ENCODE results near the gene FRMD5. TPM values are rescaled to one million over a fixed set of nuclear protein-coding genes. Genes with fewer than 3 reads are reported as not detected.

Gene FRMD5
- total and polyA plus RNA-seq, 2 donors (not counting 1 experiment from before 2014, with no cell fraction given): 1.9 to 4.3 TPM

GRCh38 chr15:43859546-43859945 lies 335.5 kb downstream of the FRMD5 start:
- DNase-seq (ENCODE audit: low read depth in 2 of 2): no peak
- no peak for TF ChIP-seq EZH2 (IDR thresholded peaks at IDR 0.05; ENCODE audit: low read length, missing control alignments)
- TF ChIP-seq CTCF (conservative IDR thresholded peaks at IDR 0.05 in 1 of 2, IDR thresholded peaks at IDR 0.05 in 1 of 2; ENCODE audit: low read depth in 1 of 2, low read length in 2 of 2): no peak
- no peak overlapping the region for H3K27ac ChIP-seq (ENCODE audit: insufficient read depth, low read length)
- no peaks in the 10 kb centered on the region for H3K9me3 ChIP-seq (ENCODE audit: control insufficient read depth, insufficient read depth, low read depth, low read length)
- H3K9ac ChIP-seq (ENCODE audit: insufficient read depth, low read length): no peak overlapping the region
- no peaks in the 10 kb centered on the region for H4K20me1 ChIP-seq (ENCODE audit: control insufficient read depth, extremely low read depth, insufficient read depth, low read length)
- H3K4me1 ChIP-seq (ENCODE audit: control insufficient read depth, extremely low read depth, insufficient read depth, low read length): no peaks in the 10 kb centered on the region
- no peak overlapping the region for H3K4me2 ChIP-seq (ENCODE audit: extremely low read depth, insufficient read depth, low read length)
- H3K4me3 ChIP-seq (replicated peaks in 1 of 4; ENCODE audit: control extremely low read depth in 1 of 4, insufficient read depth in 1 of 4, low read depth in 3 of 4, low read length in 4 of 4): no peak overlapping the region
- no peaks in the 10 kb centered on the region for H3K36me3 ChIP-seq (ENCODE audit: control insufficient read depth, insufficient read depth, low read length)
- H2AFZ ChIP-seq (ENCODE audit: low read length): no peak overlapping the region
- no peaks in the 10 kb centered on the region for H3K27me3 ChIP-seq (ENCODE audit: control insufficient read depth, insufficient read depth, low read length)
- H3K79me2 ChIP-seq (ENCODE audit: control insufficient read depth, insufficient read depth, low read length): no peaks in the 10 kb centered on the region

DNA sequence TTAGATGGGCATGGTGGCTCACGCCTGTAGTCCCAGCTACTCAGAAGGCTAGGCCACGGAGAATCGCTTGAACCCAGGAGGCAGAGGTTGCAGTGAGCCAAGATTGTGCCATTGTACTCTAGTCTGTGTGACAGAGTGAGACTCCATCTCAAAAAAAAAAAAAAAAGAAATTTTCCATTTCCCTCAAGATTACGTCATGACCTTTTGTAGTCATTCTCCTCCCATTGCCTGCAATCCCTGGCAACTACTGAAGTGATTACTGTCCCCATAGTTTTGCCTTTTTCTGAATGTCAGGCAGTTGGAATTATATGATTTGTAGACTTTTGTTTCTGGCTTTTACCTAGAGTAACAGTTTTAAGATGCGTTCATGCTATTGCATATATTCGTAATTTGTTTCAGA lies 340.3 kb downstream of the FRMD5 start:
- peak in 1 of 2 donors; percentile 26 for DNase-seq (ENCODE audit: low read depth in 2 of 2)
- H3K9me3 ChIP-seq (ENCODE audit: control insufficient read depth, insufficient read depth, low read depth, low read length): no peaks in the 10 kb centered on the region
- H3K27me3 ChIP-seq (ENCODE audit: control insufficient read depth, insufficient read depth, low read length): no peaks in the 10 kb centered on the region
- no peaks in the 10 kb centered on the region for H3K36me3 ChIP-seq (ENCODE audit: control insufficient read depth, insufficient read depth, low read length)
- H2AFZ ChIP-seq (ENCODE audit: low read length): no peak overlapping the region
- no peak overlapping the region for H3K27ac ChIP-seq (ENCODE audit: insufficient read depth, low read length)
- H3K4me1 ChIP-seq (ENCODE audit: control insufficient read depth, extremely low read depth, insufficient read depth, low read length): no peaks in the 10 kb centered on the region
- no peak overlapping the region for H3K4me2 ChIP-seq (ENCODE audit: extremely low read depth, insufficient read depth, low read length)
- no peak overlapping the region for H3K9ac ChIP-seq (ENCODE audit: insufficient read depth, low read length)
- H4K20me1 ChIP-seq (ENCODE audit: control insufficient read depth, extremely low read depth, insufficient read depth, low read length): no peaks in the 10 kb centered on the region
- H3K4me3 ChIP-seq (replicated peaks in 1 of 4; ENCODE audit: control extremely low read depth in 1 of 4, insufficient read depth in 1 of 4, low read depth in 3 of 4, low read length in 4 of 4): no peak overlapping the region
- TF ChIP-seq CTCF (conservative IDR thresholded peaks at IDR 0.05 in 1 of 2, IDR thresholded peaks at IDR 0.05 in 1 of 2; ENCODE audit: low read depth in 1 of 2, low read length in 2 of 2) (no peak), EZH2 (IDR thresholded peaks at IDR 0.05; ENCODE audit: low read length, missing control alignments) (no peak)
- H3K79me2 ChIP-seq (ENCODE audit: control insufficient read depth, insufficient read depth, low read length): no peaks in the 10 kb centered on the region

DNA sequence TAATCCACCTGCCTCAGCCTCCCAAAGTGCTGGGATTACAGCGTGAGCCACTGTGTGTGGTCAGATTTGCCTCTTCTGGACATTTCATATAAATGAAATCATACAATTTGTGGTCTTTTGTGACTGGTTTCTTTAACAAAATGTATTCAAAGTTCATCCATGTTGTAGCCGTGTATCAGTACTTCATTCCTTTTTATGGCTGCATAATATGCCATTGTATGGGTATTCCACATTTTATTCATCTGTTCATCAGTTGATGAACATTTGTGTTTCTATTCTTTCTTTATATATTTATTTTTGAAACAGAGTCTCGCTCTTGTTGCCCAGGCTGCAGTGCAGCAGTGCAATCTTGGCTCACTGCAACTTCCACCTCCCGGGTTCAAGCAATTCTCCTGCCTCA lies 342.5 kb downstream of the FRMD5 start:
- Histone ChIP-seq H3K4me3 (replicated peaks in 1 of 4; ENCODE audit: control extremely low read depth in 1 of 4, insufficient read depth in 1 of 4, low read depth in 3 of 4, low read length in 4 of 4) (no peak overlapping the region), H3K4me2 (ENCODE audit: extremely low read depth, insufficient read depth, low read length) (no peak overlapping the region), H4K20me1 (ENCODE audit: control insufficient read depth, extremely low read depth, insufficient read depth, low read length) (no peaks in the 10 kb centered on the region), H3K9me3 (ENCODE audit: control insufficient read depth, insufficient read depth, low read depth, low read length) (no peaks in the 10 kb centered on the region), H3K36me3 (ENCODE audit: control insufficient read depth, insufficient read depth, low read length) (no peaks in the 10 kb centered on the region), H3K79me2 (ENCODE audit: control insufficient read depth, insufficient read depth, low read length) (no peaks in the 10 kb centered on the region), H3K9ac (ENCODE audit: insufficient read depth, low read length) (no peak overlapping the region), H2AFZ (ENCODE audit: low read length) (no peak overlapping the region), H3K27me3 (ENCODE audit: control insufficient read depth, insufficient read depth, low read length) (no peaks in the 10 kb centered on the region), H3K4me1 (ENCODE audit: control insufficient read depth, extremely low read depth, insufficient read depth, low read length) (no peaks in the 10 kb centered on the region), H3K27ac (ENCODE audit: insufficient read depth, low read length) (no peak overlapping the region)
- TF ChIP-seq EZH2 (IDR thresholded peaks at IDR 0.05; ENCODE audit: low read length, missing control alignments) (no peak), CTCF (conservative IDR thresholded peaks at IDR 0.05 in 1 of 2, IDR thresholded peaks at IDR 0.05 in 1 of 2; ENCODE audit: low read depth in 1 of 2, low read length in 2 of 2) (no peak)
- no peak for DNase-seq (ENCODE audit: low read depth in 2 of 2)

All from fibroblast of lung (primary cell).